GM19372 (cell line): ENCODE measurements around the gene SNAP23.

Source experiments
- ATAC-seq: cut with Tn5 transposase; IDR thresholded peaks from one replicate; pipeline ENCODE4 v1.9.1; 2021; ENCODE audit warnings: mild to moderate bottlenecking, low read depth, moderate library complexity; ENCODE audit not compliant: unreplicated experiment

The SNAP23 gene

DNA sequence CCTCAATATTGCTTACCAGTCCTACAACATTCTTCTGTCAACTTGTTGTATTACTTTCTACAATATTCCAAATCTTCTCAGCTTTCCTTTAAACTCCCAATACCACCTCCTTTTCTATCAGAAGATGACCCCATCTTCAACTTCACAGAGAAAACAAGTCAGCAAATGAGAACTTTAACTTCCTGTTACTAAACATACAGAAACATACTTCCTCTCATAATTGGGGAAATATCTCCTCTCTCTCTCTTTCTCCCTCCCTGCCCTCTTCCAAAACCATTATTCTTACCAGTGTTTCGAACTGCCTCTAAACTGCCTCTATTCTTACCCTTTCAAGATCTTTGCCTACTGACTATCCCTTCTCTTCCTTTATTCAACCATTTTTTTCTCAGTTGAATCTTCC, 1.8 kb upstream of the SNAP23 start:
- ATAC-seq, result no peak

DNA sequence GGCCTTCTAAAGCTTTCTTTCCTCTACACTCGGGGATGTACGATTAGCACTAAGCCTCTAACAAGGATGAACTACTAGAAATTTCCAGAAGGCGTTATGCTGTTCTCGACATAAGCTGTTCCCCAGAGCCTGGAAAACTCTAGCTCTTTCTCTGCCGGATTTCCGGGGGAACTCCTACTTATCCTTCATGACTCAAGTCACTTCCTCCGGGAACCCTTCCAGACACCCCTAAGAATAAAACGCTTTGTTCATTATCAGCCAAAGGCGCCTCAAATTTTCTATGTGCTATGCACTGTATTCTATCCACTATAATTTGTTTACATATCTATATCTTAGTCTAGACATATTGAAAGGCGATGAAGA, 455 bp upstream of the SNAP23 start:
- ATAC-seq, result no peak

GRCh38 chr15:42498212-42499068, 3.0 kb downstream of the SNAP23 start:
- ATAC-seq, result no peak

DNA sequence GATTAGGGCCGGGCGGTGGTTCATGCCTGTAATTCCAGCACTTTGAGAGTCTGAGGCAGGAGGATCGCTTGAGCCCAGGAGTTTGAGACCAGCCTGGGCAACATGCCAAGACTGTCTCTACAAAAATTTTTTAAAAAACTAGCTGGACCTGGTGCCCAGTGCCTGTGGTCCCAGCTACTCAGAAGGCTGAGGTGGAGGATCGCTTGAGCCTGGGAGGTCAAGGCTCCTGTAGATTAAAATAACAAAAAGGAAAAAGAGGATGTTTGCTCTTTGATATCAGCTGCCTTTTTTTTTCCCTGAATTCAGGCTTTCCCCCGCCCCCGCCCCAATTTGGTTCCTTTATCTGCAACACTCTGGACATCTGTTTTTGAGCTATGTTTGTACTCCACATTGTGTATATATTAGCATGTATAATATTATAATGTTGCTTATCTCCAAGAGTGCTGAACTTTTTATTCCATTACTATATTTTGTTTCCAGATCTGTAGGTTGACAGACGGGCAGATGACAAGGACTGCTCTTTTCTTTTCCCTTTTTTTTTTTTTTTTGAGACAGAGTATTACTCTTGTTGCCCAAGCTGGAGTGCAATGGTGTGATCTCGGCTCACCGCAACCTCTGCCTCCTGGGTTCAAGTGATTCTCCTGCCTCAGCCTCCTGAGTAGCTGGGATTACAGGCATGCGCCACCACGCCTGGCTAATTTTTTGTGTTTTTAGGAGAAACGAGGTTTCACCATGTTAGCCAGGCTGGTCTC, 4.6 kb downstream of the SNAP23 start:
- no peak for ATAC-seq

GRCh38 chr15:42502477-42502876, 7.0 kb downstream of the SNAP23 start:
- ATAC-seq, result no peak

DNA sequence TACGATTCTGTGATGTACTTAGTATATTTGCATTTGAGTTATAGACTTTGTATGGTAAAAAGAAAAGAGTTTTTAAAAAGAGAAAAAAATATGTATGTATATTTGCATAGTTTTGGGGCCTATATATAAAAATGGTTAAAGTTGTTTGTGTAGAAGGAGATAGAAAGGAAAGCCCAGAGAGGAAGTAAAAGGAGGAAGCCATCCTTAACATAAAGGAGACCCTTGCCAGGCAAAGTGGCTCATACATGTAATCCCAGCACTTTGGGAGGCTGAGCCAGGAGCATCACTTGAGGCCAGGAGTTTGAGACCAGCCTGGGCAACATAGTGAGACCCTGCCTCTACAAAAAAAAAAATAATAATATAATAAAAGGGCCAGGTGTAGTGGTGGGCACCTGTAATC, 8.4 kb downstream of the SNAP23 start:
- no peak for ATAC-seq

DNA sequence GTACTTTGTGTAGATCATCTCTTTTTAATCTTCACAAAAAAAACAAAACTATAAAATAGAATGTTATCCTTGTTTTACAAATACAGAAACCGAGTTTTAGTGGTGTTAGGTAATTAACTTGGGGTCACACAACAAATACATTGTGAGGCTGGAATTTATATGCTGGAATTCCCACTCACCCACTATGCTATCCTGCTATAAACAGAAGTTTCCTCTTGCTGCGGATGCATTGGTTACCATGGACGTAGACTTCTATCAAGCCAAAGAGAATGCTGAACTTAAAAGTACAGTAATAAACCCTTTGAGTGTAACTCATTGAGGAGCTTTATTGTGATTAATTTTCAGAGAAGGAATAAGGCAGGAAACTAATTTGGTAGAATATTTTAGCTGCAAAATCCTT, 9.2 kb downstream of the SNAP23 start:
- no peak for ATAC-seq

GRCh38 chr15:42507514-42507913, 12.1 kb downstream of the SNAP23 start:
- no peak for ATAC-seq

DNA sequence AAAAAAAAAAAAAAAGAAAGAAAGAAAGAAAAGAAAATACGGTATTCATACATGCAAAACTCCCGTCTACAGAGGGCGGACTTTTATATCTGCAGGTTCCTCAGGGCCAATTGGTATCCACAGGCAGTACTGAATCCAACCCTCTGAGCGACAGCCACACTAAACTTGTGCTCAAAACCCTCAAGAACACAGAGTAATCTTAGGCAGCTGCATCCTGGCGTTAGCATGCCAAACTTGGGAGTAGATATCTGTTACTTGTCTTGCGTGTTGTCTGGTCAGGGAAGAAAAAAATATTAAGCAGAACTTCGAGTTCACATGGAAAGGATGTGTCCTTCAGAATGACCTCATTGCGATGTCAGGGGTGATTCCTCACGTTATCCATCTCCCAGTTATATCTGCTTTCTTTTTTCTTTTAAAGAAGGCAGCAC, 12.8 kb downstream of the SNAP23 start:
- ATAC-seq, result no peak

- no peak for ATAC-seq
These were observed 15.0 kb downstream of the SNAP23 start for GRCh38 chr15:42510258-42511006.

DNA sequence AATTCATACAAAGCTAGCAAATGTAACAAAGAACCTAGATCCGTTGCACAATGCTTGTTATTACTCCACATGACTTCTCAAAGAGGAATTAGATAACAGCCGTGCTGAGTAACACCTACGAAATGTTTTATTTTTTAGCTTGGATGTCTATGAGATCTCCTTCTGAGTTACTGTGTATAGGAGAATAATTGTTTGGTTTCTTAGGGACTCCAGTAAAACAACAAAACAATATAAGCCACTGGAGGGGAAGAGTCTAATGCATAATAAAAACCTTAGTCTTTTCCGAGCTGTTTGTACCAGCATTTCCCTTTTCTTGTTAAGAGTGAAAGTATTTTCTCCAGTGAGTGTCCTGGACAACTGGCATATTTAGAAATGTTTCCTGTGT, 15.6 kb downstream of the SNAP23 start:
- no peak for ATAC-seq

DNA sequence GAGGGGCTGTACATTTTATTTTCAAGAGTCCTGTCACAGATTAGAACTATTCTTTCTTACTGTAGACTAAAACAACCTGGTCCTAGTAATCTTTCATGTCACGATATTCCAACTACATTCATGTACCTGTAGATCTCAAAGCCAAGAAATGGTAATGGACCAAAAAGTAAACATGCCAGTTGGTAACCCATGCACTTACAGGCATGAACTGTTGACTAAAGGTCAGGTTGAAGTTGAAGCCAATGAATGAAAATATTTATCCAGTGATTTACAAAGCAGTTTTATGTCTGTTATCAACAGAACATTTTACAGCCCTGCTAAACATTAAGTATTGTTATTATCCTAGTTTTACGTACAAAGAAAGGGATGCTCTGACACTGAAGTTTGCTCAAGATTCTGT, 27.9 kb downstream of the SNAP23 start:
- no peak for ATAC-seq

- ATAC-seq, result no peak
These were observed 33.5 kb downstream of the SNAP23 start for GRCh38 chr15:42528970-42529369.

- ATAC-seq, result no peak
These were observed 37.8 kb downstream of the SNAP23 start for GRCh38 chr15:42533246-42533645.

DNA sequence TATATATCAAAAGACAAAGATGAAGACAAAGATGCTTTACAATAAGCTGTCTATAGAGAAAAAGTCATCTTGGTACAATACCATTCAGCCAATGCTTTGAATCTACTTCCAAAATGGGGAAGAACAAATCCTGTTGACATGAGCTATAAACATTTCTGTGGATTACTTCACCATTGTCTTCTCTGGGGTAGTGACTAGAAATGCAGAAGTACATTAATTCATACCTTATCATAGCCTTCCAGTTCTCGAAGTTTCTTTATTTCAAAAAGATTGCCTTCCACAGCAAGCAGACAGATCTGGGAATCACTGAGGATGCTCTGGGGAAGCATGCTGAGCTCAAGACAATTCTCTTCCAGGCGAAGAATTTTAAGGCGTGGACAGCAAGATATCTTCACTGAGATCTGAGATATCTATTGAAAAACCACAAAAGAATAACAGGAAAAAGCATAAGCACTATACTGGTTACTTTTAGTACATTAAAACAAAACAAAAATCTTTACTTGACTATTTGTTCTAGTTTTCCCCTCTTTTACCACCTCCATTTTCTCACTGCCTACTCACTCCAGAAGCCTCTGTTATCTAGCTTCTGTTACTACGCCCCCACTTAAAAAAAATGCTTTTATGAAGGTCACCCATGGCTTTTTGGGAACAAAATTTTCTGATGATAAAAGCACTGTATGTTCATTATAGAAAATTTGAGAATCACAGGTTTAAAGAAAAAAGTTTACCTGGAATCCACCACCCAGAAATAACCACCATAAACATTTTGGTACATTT, 49.6 kb downstream of the SNAP23 start:
- ATAC-seq, result no peak

- ATAC-seq, result peak; percentile 7
These were observed 52.4 kb downstream of the SNAP23 start for GRCh38 chr15:42547918-42548248.

DNA sequence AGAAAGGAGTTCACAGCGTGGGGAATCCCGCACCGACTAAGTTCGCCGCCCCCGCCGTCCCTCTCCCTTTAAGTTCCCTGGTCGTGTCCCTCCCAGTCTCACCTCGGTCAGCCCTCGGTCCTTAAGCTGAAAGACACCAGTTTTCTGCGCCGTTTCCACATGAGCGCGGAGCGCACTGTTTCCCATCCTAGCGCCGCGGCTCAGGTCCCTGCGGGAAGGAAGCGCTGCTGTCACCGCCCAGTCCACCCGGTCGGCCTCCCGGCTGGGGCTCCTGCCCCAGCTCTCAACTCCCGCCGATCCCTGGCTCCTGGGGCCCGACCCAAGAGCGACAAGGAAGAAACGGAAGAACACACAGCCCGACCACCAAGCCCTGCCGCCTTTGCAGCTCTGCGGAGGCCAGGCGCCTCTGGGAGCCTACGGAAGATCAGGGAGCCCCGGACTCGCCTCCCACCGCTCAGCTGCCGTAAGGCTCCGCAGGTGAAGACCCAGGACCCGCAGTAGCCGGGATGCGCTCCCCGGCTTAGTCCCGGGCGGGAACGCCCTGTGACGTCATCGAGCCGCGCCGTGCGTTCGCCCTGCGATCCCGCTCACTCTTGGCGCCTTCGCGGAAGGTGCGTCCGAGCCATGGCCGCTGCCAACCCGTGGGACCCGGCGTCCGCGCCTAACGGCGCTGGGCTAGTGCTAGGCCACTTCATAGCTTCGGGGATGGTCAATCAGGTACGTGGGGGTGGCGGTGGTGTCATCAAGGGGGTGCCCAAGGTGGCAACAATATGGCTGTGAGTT, 53.0 kb downstream of the SNAP23 start, which contains the start of the genes HAUS2 and LRRC57:
Gene HAUS2, plus strand, starts transcription at position 590 of the 783 bp plus-strand sequence. Its CDS starts 35 bp downstream, at position 625.
Gene LRRC57, minus strand, starts transcription at position 545 of the 783 bp plus-strand sequence. Its CDS starts 359 bp downstream, at position 186.
- ATAC-seq, result peak; percentile 75

- ATAC-seq, result peak; percentile 31
These were observed 53.6 kb downstream of the SNAP23 start for GRCh38 chr15:42549032-42549491.

DNA sequence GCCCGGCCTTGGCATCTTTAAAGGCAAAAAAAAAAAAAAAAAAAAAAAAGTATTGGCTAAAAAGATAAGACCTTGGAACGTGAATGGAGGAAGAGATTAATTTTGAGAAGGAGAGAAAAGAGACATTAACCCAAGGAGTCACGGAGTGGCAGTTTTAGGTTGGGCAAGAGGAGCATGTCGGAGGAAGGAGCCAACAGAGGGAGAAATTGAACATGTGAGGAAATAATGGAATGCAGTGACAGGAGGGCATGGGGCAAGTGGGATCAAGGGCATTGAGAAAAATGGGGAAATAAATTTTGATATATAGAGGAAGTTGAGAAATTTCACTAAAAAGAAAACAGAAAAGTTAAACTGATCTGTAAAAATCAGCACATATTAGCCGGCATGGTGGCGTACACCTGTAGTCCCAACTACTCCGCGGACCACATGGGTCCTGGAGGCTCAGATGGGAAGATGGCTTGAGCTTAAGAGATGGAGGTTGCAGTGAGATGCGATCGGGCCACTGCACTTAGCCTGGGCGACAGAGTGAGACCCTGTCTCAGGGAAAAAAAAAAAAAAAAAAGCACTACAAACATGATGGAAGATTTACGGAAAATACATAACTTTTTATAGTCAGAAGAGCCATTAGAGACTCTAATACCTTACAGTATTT, 54.4 kb downstream of the SNAP23 start:
- no peak for ATAC-seq
